ENCODE measurements around the gene DNPH1.

DNA sequence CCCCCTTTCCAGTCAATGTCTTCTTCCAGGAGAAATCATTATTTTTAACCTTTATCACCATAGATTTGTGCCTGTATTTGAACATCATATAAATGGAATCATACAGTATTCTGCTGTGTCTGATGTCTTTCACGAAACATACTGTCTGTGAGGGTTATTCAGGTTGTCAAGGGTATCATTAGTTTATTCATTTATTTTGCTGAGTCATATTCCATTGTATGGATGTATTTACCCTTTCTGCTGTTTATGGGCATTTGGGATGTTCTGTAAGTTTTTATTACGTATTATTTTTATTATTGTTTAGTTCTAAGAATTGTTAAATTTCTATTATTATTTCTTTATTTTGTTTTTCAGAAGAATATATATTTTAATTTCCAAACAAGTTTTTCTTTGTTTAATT, 22.0 kb downstream of the DNPH1 start:
- TF ChIP-seq, protein P1, sequence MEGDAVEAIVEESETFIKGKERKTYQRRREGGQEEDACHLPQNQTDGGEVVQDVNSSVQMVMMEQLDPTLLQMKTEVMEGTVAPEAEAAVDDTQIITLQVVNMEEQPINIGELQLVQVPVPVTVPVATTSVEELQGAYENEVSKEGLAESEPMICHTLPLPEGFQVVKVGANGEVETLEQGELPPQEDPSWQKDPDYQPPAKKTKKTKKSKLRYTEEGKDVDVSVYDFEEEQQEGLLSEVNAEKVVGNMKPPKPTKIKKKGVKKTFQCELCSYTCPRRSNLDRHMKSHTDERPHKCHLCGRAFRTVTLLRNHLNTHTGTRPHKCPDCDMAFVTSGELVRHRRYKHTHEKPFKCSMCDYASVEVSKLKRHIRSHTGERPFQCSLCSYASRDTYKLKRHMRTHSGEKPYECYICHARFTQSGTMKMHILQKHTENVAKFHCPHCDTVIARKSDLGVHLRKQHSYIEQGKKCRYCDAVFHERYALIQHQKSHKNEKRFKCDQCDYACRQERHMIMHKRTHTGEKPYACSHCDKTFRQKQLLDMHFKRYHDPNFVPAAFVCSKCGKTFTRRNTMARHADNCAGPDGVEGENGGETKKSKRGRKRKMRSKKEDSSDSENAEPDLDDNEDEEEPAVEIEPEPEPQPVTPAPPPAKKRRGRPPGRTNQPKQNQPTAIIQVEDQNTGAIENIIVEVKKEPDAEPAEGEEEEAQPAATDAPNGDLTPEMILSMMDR (IDR thresholded peaks at IDR 0.05), result no peak
- TF ChIP-seq POLR2A (IDR thresholded peaks at IDR 0.05), result no peak
